ENCODE measurements around the gene COL15A1.
"Not testable (repeated sequence)": the region's sequence is repeated elsewhere in the genome, so short reads cannot be mapped to it uniquely, and the experiment has no call there.

COL15A1 gene

GRCh38 chr9:99099806-99100585, 156.3 kb downstream of the COL15A1 start:
- H3K18ac ChIP-seq (ENCODE audit: low read length); H4K12ac ChIP-seq (ENCODE audit: low read depth, low read length); DNase-seq; H2BK5ac ChIP-seq (ENCODE audit: low read depth, low read length, poor library complexity); H3K4ac ChIP-seq (ENCODE audit: low read depth, low read length); H3K14ac ChIP-seq (ENCODE audit: low read length); H4K8ac ChIP-seq (ENCODE audit: low read depth, low read length); H3K27ac ChIP-seq (ENCODE audit: low read depth, low read length); H3K23ac ChIP-seq (ENCODE audit: low read length); H2BK120ac ChIP-seq (ENCODE audit: insufficient read depth, low read length, poor library complexity); H2BK12ac ChIP-seq (ENCODE audit: low read length); H3K9me3 ChIP-seq (ENCODE audit: insufficient read depth, low read depth, low read length); H3K36me3 ChIP-seq (ENCODE audit: control insufficient read depth in 1 of 2, insufficient read depth in 2 of 2, low read length in 2 of 2); H3K79me2 ChIP-seq (ENCODE audit: control insufficient read depth, insufficient read depth, low read length, poor library complexity); H3K4me2 ChIP-seq (ENCODE audit: low read length); H4K91ac ChIP-seq (ENCODE audit: low read depth, low read length); H3K9ac ChIP-seq (ENCODE audit: low read length); H3K79me1 ChIP-seq (ENCODE audit: low read length); H3K27me3 ChIP-seq (ENCODE audit: insufficient read depth, low read length); H2AFZ ChIP-seq (ENCODE audit: insufficient read depth, low read length, poor library complexity); H3K4me3 ChIP-seq (ENCODE audit: low read depth, low read length); H3K4me1 ChIP-seq (ENCODE audit: control insufficient read depth in 1 of 2, insufficient read depth in 2 of 2, low read length in 2 of 2); H2AK5ac ChIP-seq (ENCODE audit: low read length): not testable (repeated sequence)
- 100% methylated on average over 2 of the region's 5 CpGs for WGBS (ENCODE audit: extremely low coverage, insufficient coverage, insufficient read length)

GRCh38 chr9:99101271-99101670, 157.6 kb downstream of the COL15A1 start:
- H4K91ac ChIP-seq (ENCODE audit: low read depth, low read length), result no peak overlapping the region
- no peak overlapping the region for H3K14ac ChIP-seq (ENCODE audit: low read length)
- DNase-seq, result no peak
- H3K79me2 ChIP-seq (ENCODE audit: control insufficient read depth, insufficient read depth, low read length, poor library complexity), result peaks cover 8% of the 10 kb centered on the region
- no peak overlapping the region for H4K8ac ChIP-seq (ENCODE audit: low read depth, low read length)
- WGBS (ENCODE audit: extremely low coverage, insufficient coverage, insufficient read length), result no CpG with 5 or more reads among the region's 5 CpGs
- H3K23ac ChIP-seq (ENCODE audit: low read length), result no peak overlapping the region
- no peaks in the 10 kb centered on the region for H3K36me3 ChIP-seq (ENCODE audit: control insufficient read depth in 1 of 2, insufficient read depth in 2 of 2, low read length in 2 of 2)
- no peak overlapping the region for H3K9ac ChIP-seq (ENCODE audit: low read length)
- H3K4ac ChIP-seq (ENCODE audit: low read depth, low read length), result no peak overlapping the region
- peaks cover 5 to 8% of the 10 kb centered on the region in 2 experiments for H3K4me1 ChIP-seq (ENCODE audit: control insufficient read depth in 1 of 2, insufficient read depth in 2 of 2, low read length in 2 of 2)
- no peak overlapping the region for H2BK12ac ChIP-seq (ENCODE audit: low read length)
- H3K4me2 ChIP-seq (ENCODE audit: low read length), result no peak overlapping the region
- H3K18ac ChIP-seq (ENCODE audit: low read length), result no peak overlapping the region
- H3K27ac ChIP-seq (ENCODE audit: low read depth, low read length), result no peak overlapping the region
- no peak overlapping the region for H2AFZ ChIP-seq (ENCODE audit: insufficient read depth, low read length, poor library complexity)
- no peak overlapping the region for H4K12ac ChIP-seq (ENCODE audit: low read depth, low read length)
- H3K79me1 ChIP-seq (ENCODE audit: low read length), result peaks cover 12% of the 10 kb centered on the region
- no peak overlapping the region for H2BK5ac ChIP-seq (ENCODE audit: low read depth, low read length, poor library complexity)
- H3K27me3 ChIP-seq (ENCODE audit: insufficient read depth, low read length), result no peaks in the 10 kb centered on the region
- H2BK120ac ChIP-seq (ENCODE audit: insufficient read depth, low read length, poor library complexity), result no peak overlapping the region
- no peak overlapping the region for H3K4me3 ChIP-seq (ENCODE audit: low read depth, low read length)
- H3K9me3 ChIP-seq (ENCODE audit: insufficient read depth, low read depth, low read length), result no peaks in the 10 kb centered on the region
- H2AK5ac ChIP-seq (ENCODE audit: low read length), result no peak overlapping the region

DNA sequence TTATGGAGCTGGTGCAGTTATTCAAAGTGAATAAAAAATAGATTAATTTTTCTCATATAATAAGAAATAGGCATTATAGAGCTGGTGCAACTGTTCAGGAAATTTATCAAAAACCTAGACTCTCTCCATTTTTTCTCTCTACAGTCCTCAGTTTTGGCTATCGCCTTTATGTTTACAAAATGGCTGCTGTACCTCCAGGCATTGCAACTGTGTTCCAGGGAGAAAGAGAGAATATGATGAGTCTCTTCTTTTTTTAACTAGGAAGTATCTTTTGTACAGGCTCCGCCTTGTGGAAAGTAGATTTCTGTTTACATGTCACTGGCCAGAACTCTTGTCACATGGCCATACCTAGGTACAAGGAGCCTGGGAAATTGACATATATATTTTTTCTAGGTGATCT, 158.1 kb downstream of the COL15A1 start:
- DNase-seq, result no peak
- H3K79me1 ChIP-seq (ENCODE audit: low read length), result peaks cover 12% of the 10 kb centered on the region
- no peak overlapping the region for H3K4me3 ChIP-seq (ENCODE audit: low read depth, low read length)
- no peak overlapping the region for H4K91ac ChIP-seq (ENCODE audit: low read depth, low read length)
- H3K4me2 ChIP-seq (ENCODE audit: low read length), result no peak overlapping the region
- no peak overlapping the region for H2BK120ac ChIP-seq (ENCODE audit: insufficient read depth, low read length, poor library complexity)
- H3K9ac ChIP-seq (ENCODE audit: low read length), result no peak overlapping the region
- H4K8ac ChIP-seq (ENCODE audit: low read depth, low read length), result no peak overlapping the region
- no peak overlapping the region for H4K12ac ChIP-seq (ENCODE audit: low read depth, low read length)
- peaks cover 8% of the 10 kb centered on the region for H3K79me2 ChIP-seq (ENCODE audit: control insufficient read depth, insufficient read depth, low read length, poor library complexity)
- no peak overlapping the region for H2BK12ac ChIP-seq (ENCODE audit: low read length)
- peaks cover 5 to 7% of the 10 kb centered on the region in 2 experiments for H3K4me1 ChIP-seq (ENCODE audit: control insufficient read depth in 1 of 2, insufficient read depth in 2 of 2, low read length in 2 of 2)
- no peak overlapping the region for H3K23ac ChIP-seq (ENCODE audit: low read length)
- no peak overlapping the region for H2AK5ac ChIP-seq (ENCODE audit: low read length)
- H2BK5ac ChIP-seq (ENCODE audit: low read depth, low read length, poor library complexity), result no peak overlapping the region
- H3K27ac ChIP-seq (ENCODE audit: low read depth, low read length), result no peak overlapping the region
- H3K27me3 ChIP-seq (ENCODE audit: insufficient read depth, low read length), result no peaks in the 10 kb centered on the region
- H3K14ac ChIP-seq (ENCODE audit: low read length), result no peak overlapping the region
- no peak overlapping the region for H2AFZ ChIP-seq (ENCODE audit: insufficient read depth, low read length, poor library complexity)
- H3K9me3 ChIP-seq (ENCODE audit: insufficient read depth, low read depth, low read length), result no peaks in the 10 kb centered on the region
- no peaks in the 10 kb centered on the region for H3K36me3 ChIP-seq (ENCODE audit: control insufficient read depth in 1 of 2, insufficient read depth in 2 of 2, low read length in 2 of 2)
- no CpG with 5 or more reads among the region's 2 CpGs for WGBS (ENCODE audit: extremely low coverage, insufficient coverage, insufficient read length)
- H3K4ac ChIP-seq (ENCODE audit: low read depth, low read length), result no peak overlapping the region
- no peak overlapping the region for H3K18ac ChIP-seq (ENCODE audit: low read length)

GRCh38 chr9:99103054-99103895, 159.6 kb downstream of the COL15A1 start:
- Histone ChIP-seq H2BK12ac (ENCODE audit: low read length) (no peak overlapping the region), H3K36me3 (ENCODE audit: control insufficient read depth in 1 of 2, insufficient read depth in 2 of 2, low read length in 2 of 2) (no peaks in the 10 kb centered on the region), H3K23ac (ENCODE audit: low read length) (no peak overlapping the region), H3K4me1 (ENCODE audit: control insufficient read depth in 1 of 2, insufficient read depth in 2 of 2, low read length in 2 of 2) (peaks cover 5 to 14% of the 10 kb centered on the region in 2 experiments), H3K14ac (ENCODE audit: low read length) (no peak overlapping the region), H2AFZ (ENCODE audit: insufficient read depth, low read length, poor library complexity) (no peak overlapping the region), H3K18ac (ENCODE audit: low read length) (no peak overlapping the region), H4K8ac (ENCODE audit: low read depth, low read length) (no peak overlapping the region), H2BK120ac (ENCODE audit: insufficient read depth, low read length, poor library complexity) (peak overlapping the region; percentile 72), H3K79me2 (ENCODE audit: control insufficient read depth, insufficient read depth, low read length, poor library complexity) (peaks cover 8% of the 10 kb centered on the region), H2AK5ac (ENCODE audit: low read length) (no peak overlapping the region), H3K27me3 (ENCODE audit: insufficient read depth, low read length) (no peaks in the 10 kb centered on the region), H3K9ac (ENCODE audit: low read length) (no peak overlapping the region), H2BK5ac (ENCODE audit: low read depth, low read length, poor library complexity) (no peak overlapping the region), H3K4me3 (ENCODE audit: low read depth, low read length) (no peak overlapping the region), H4K91ac (ENCODE audit: low read depth, low read length) (peak overlapping the region; percentile 8), H3K79me1 (ENCODE audit: low read length) (peaks cover 12% of the 10 kb centered on the region), H3K27ac (ENCODE audit: low read depth, low read length) (no peak overlapping the region), H3K4ac (ENCODE audit: low read depth, low read length) (no peak overlapping the region), H3K9me3 (ENCODE audit: insufficient read depth, low read depth, low read length) (no peaks in the 10 kb centered on the region), H4K12ac (ENCODE audit: low read depth, low read length) (no peak overlapping the region), H3K4me2 (ENCODE audit: low read length) (no peak overlapping the region)
- no CpG with 5 or more reads among the region's 11 CpGs for WGBS (ENCODE audit: extremely low coverage, insufficient coverage, insufficient read length)
- no peak for DNase-seq

Measured in trophoblast cell (in vitro differentiated cells and primary cell).